GM18907 (cell line): ENCODE data around the gene KRIT1.
"Not testable (repeated sequence)": the region's sequence is repeated elsewhere in the genome, so short reads cannot be mapped to it uniquely, and the experiment has no call there.

ENCODE experiments used
- ATAC-seq: cut with Tn5 transposase; IDR thresholded peaks from one replicate; pipeline ENCODE4 v1.9.1; 2021; ENCODE audit warnings: mild to moderate bottlenecking, moderate library complexity; ENCODE audit not compliant: unreplicated experiment

The KRIT1 gene

DNA sequence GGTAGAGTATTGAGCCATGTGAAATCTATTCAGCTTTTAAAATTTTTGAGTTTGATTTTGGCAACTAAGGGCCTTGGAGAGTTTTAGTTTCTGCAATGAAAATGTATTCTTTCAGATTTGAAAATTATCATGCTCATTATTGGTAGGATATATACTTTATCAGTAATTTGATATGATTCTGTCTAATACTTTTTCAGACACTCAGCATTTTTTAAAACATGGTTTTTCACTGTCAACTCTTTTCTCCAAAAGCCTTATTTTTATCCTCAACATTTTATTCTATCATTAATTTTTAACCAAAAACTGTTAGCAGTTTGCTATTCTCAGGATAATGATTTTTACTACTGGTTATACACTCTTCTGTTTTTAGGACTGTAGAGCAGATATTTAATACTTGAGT is 4.9 kb upstream of the KRIT1 start:
- no peak for ATAC-seq

DNA sequence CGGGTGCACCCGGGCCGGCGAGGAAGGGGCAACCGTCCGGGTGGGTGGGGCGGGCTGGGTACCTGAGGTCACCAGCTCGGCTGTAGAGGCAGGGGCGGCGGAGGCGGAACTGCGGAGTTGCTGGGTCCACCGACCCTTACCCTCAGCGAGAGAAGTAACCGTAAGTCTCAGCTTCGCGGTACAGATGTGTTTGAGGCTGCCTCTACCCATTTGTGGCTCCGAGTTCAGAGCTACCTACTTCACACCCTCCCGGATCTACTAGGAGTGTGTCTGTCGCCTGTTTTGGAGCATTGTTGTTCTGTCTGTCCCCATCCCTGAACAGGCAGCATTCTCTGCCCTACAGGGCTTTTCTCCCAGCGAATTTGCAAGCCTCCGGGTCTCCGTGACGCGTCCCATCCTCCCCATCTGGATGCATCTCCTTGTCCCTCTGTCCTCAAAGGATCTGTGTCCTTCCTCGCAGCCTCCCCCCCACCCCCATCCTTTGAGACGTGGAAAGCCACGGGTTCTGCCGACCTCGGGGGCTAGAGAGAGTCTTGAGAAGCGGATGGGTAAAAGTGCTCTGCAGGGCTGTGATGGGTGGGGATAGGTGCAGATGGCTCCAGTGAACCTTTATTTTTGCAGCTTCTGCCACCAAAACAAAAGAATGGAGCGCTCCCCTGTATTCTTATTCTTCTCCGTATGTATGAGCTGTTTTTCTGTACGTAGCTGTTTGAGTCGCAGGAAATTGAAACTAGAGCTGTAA is 817 bp upstream of the KRIT1 start:
- peak; percentile 47 for ATAC-seq

- peak; percentile 3 for ATAC-seq
Observed at GRCh38 chr7:92244808-92245486, 767 bp downstream of the KRIT1 start.

DNA sequence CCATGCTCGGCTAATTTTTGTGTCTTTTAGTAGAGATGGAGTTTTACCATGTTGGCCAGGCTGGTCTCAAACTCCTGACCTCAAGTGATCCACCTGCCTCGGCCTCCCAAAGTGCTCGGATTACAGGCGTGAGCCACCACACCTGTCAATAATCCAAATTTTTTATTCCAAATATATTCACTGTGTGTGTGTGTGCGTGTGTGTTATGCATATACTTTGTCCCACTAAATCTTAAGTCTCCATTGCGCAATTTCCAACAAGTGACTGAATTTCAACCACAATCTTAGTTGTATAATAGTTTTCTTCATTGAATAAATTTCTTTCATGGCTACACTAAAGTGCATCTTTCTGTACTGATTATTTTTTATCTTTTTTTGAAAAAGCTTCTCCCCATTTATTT is 2.7 kb downstream of the KRIT1 start:
- ATAC-seq = no peak

DNA sequence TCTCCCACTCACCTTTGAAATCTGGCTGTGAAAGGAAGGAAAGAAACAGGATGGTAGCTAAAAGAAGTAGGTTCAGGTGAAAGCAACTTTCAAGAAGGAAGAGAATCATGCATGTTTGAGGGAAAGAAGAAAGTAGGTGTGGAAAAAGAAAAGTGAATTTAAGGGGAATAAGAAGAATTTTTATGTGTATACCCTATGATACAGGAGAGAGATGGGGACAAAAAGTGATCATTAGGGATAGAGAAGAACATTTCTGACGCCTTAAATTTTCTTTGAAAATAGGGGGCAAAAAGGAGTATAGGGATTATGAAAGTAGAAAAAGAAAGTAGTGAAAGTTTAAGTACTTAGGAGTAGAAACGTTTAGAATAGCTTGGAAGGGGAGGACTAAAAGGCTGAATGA is 15.2 kb downstream of the KRIT1 start:
- ATAC-seq = no peak

DNA sequence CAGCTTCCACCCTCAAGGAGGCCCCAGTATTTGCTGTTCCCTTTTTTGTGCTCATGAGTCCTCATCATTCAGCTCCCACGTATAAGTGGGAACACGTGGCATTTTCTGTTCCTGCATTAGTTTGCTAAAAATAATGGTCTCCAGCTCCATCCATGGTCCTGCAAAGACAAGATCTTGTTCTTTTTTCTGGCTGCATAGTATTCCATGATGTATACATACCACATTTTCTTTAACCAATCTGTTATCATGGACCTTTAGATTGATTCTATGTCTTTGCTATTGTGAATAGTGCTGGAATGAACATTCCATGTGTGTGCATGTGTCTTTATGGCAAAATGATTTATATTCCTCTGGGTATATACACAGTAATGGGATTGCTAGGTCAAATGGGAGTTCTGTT is 17.0 kb downstream of the KRIT1 start:
- ATAC-seq = no peak

DNA sequence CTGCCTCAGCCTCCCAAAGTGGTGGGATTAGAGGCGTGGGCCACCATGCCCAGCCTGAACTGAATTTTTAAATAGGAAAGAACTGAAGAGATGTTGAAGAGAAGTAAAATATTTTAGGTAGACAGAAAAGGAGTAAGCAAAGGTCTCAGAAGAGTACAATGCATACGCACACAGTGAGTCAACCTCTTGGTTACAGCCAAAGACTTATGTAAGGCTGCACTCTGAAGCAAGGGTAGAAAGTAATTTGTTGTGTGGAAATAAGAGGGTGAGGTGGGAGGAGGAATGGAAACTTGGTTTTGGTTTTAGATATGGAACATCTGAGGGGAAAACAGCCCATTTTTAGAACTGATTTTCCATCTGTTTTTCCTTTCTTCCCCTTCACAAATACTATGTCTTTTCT is 17.6 kb downstream of the KRIT1 start:
- no peak for ATAC-seq

DNA sequence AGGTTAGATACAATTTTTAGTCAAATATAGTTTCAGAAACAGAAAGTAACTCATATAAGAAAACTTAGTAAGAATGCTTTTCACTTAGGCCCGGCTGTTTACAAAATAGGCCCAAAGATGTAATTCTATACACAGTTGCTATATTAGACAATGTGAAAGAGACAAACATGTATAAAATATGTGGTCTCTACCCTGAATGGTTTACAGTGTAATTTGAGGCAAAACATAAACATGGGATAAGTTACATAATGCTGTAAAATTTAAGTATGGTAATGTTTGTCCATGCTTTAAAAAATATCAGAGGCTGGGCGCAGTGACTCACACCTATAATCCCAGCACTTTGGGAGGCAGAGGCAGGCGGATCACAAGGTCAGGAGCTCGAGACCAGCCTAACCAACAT is 18.7 kb downstream of the KRIT1 start:
- no peak for ATAC-seq

GRCh38 chr7:92221766-92222165 is 23.9 kb downstream of the KRIT1 start:
- no peak for ATAC-seq

DNA sequence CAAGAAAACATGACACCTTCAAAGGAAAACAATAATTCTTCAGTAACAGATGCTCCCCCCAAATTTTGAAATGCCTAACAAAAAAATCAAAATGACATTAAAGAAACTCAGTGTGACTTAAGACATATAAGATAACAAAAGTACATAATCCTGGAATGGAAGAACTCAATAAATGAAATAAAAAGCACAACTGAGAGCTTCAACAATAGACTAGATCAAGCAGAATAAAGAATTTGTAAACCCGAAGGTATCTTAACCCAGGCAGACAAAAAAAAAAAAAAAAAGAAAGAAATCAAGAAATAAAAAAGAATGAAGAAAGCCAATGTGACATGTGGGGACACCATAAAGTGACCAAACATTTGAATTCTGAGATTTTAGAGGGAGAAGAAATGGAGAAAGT is 39.0 kb downstream of the KRIT1 start:
- no peak for ATAC-seq

DNA sequence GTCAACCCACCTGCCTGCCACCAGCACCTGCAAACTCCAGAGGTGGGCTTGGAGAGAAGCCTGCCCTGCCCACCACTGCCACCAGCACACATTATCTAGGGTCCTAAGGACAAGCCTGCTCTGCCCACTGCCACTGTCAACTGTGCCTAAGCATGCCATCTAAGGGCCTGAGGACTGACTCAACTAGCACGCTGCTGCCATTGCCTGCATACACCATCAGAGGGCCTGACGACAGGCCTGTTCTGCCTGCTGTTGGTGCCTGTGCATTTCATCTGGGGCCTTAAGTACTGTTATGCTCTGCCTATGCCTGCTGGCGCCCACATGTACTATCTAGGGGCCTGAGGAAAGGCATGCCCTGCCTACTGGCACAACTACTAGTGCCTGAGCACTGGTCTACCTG is 39.7 kb downstream of the KRIT1 start:
- ATAC-seq = no peak

GRCh38 chr7:92200791-92201190 is 44.9 kb downstream of the KRIT1 start:
- no peak for ATAC-seq

GRCh38 chr7:92192326-92192725 is 53.4 kb downstream of the KRIT1 start:
- no peak for ATAC-seq

DNA sequence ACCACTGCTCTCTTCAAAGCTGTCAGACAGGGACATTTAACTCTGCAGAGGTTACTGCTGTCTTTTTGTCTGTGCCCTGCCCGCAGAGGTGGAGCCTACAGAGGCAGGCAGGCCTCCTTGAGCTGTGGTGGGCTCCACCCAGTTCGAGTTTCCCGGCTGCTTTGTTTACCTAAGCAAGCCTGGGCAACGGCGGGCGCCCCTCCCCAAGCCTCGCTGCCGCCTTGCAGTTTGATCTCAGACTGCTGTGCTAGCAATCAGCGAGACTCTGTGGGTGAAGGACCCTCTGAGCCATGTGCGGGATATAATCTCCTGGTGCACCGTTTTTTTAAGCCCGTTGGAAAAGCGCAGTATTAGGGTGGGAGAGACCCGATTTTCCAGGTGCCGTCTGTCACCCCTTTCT is 56.5 kb downstream of the KRIT1 start:
- not testable (repeated sequence) for ATAC-seq

DNA sequence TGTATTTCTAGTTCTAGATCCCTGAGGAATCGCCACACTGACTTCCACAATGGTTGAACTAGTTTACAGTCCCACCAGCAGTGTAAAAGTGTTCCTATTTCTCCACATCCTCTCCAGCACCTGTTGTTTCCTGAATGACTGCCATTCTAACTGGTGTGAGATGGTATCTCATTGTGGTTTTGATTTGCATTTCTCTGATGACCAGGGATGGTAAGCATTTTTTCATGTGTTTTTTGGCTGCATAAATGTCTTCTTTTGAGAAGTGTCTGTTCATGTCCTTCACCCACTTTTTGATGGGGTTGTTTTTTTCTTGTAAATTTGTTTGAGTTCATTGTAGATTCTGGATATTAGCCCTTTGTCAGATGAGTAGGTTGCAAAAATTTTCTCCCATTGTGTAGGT is 61.4 kb downstream of the KRIT1 start:
- ATAC-seq = not testable (repeated sequence)

GRCh38 chr7:92178928-92179924 is 66.5 kb downstream of the KRIT1 start, which contains the start of gene LRRD1:
LRRD1 (minus strand) TSS chr7:92179142; CDS start chr7:92165202, 13,940 bp downstream.
- peak; percentile 99 for ATAC-seq

DNA sequence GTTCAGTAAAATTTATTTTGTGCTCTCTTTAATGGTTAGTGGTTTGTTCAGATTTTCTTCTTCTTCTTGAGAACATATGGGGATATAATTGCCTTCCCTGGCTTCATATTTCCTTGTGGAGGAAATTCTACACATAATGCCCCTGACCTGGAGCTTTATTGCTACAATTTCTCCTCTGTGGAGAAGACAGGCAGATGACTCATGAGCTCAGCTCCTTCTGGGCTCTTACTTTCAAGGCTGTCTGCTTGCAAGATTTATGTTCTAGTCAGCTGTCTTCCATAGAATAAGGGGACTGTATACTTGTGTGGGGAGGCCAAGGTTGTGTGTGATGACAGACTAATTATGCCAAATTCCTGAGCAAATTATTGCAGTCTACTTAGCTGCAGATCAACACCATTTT is 68.4 kb downstream of the KRIT1 start:
- no peak for ATAC-seq

DNA sequence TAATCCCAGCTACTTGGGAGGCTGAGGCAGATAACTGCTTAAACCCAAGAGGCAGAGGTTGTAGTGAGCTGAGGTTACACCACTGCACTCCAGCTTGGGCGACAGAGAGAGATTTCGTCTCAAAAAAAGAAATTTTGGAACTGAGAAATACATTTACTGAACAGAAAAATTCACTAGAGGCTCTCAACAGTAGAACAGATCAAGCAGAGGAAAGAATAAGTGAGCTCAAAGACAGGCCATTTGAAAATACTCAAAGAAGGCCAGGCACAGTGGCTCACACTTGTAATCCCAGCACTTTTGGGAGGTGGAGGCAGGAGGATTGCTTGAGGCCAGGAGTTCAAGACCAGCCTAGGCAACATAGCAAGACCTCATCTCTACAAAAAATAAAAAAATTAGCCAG is 76.2 kb downstream of the KRIT1 start:
- not testable (repeated sequence) for ATAC-seq

GRCh38 chr7:92161271-92161670 is 84.4 kb downstream of the KRIT1 start:
- no peak for ATAC-seq

DNA sequence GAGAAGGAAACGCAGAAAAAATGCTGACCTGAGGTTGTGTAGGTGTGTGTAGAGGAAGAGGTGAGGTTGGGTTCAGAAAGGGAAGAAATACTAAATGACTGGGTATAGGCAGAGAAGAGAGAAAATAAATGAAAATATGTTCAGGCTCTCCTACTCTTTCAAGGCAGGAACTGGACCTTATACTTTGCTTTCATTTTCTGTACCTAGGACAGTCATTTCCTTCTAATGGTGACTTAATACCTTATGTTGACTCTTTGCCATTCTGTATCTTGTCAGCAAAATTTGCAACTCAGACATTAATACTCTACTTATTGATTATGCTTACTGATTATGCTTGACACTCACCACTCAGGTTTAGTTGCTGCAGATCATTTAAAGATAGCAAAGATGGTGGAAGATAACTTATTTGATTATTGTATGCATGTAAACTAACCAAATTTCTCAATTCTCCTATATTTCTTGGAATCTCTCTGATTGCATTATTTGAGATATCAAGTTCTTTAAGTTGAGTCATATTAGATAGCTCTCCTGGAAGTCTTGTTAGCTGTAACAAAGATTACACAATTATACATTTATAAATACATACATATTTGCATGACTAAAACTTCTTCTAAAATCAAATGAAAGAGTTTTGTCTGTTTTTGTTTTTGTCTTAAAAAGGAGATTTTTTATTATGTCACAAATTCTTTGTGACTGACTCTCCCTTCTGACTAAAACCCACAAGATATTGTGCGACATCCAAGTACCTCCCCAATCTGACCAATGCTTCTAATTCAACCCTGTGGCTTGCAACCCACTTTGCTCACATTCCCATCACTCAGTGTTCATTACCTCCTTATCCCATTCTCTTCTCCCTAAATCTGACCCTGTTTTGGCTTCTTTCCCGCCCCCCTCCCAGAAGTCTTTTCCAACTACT is 86.8 kb downstream of the KRIT1 start:
- peak; percentile 85 for ATAC-seq
